Natural killer cell (primary cell): ENCODE measurements around the gene CYREN. TPM values are rescaled to one million over a fixed set of nuclear protein-coding genes. Genes with fewer than 3 reads are reported as not detected.

Experiments used
- ATAC-seq, 3 donors: fragments of 150-1000 bp in 2 of 3; fragments of 200-7000 bp in 1 of 3; cut with Tn5 transposase; 1 replicate in 1 of 3; 2 replicates in 2 of 3; pipeline ENCODE4 v1.10.0; 2021; ENCODE audit warnings: mild to moderate bottlenecking in 2 of 3, moderate library complexity in 2 of 3
- DNase-seq, 2 donors: peaks; one replicate each; pipeline versions ENCODE4 v3.0.0 to v3.0.0-alpha.2; 2013 to 2021; ENCODE audit warnings: mixed read lengths in 1 of 2
- H3K27ac ChIP-seq: one replicate; pipeline ENCODE4 v1.5.1; 2013; ENCODE audit warnings: mild to moderate bottlenecking, low read length
- H3K27me3 ChIP-seq: one replicate; pipeline ENCODE4 v1.6.1; 2013; ENCODE audit warnings: low read length; ENCODE audit not compliant: control insufficient read depth, insufficient read depth
- H3K36me3 ChIP-seq: one replicate; pipeline ENCODE4 v1.6.1; 2013; ENCODE audit warnings: low read length; ENCODE audit not compliant: control insufficient read depth, insufficient read depth
- H3K4me1 ChIP-seq: one replicate; pipeline ENCODE4 v1.6.1; 2013; ENCODE audit warnings: low read length; ENCODE audit not compliant: control insufficient read depth, insufficient read depth
- H3K4me3 ChIP-seq: one replicate; pipeline ENCODE4 v1.5.1; 2013; ENCODE audit warnings: low read length
- H3K9me3 ChIP-seq: one replicate; pipeline ENCODE4 v1.6.1; 2013; ENCODE audit warnings: low read length; ENCODE audit not compliant: control insufficient read depth, insufficient read depth
- H3K27ac Mint-ChIP-seq, 2 donors: one replicate each; pipeline ENCODE4 v1.8.0; 2022; ENCODE audit warnings: mild to moderate bottlenecking in 2 of 2, mixed read lengths in 2 of 2, moderate library complexity in 1 of 2
- H3K27me3 Mint-ChIP-seq, 2 donors: one replicate each; pipeline ENCODE4 v1.8.0; 2022; ENCODE audit warnings: low read depth in 2 of 2, mixed read lengths in 2 of 2
- H3K36me3 Mint-ChIP-seq: one replicate; pipeline ENCODE4 v1.8.0; 2022; ENCODE audit warnings: mixed read lengths
- H3K4me1 Mint-ChIP-seq, 2 donors: one replicate each; pipeline ENCODE4 v1.8.0; 2022; ENCODE audit warnings: mixed read lengths in 2 of 2
- H3K4me3 Mint-ChIP-seq: one replicate; pipeline ENCODE4 v1.8.0; 2022; ENCODE audit warnings: mild to moderate bottlenecking, moderate library complexity, mixed read lengths
- H3K9me3 Mint-ChIP-seq, 2 donors: one replicate each; pipeline ENCODE4 v1.8.0; 2022; ENCODE audit warnings: mixed read lengths in 2 of 2
- WGBS: methylation state at CpG from one replicate; pipeline ENCODE4 v1.1.7; 2013; ENCODE audit warnings: missing lambda C conversion rate; ENCODE audit not compliant: insufficient coverage; 5-methylcytosine and 5-hydroxymethylcytosine counted together
- intact Hi-C: fragments of 100-400 bp; cut with micrococcal nuclease; formaldehyde crosslinking; loops from one replicate; pipeline ENCODE4 v1.14.2; 2022
- total RNA-seq, 4 donors: library from RNA; stranded (reverse); fragments of 120-200 nt in 1 of 4; gene quantifications; one replicate each; pipeline versions ENCODE4 v1.2.3 to v1.2.4, GENCODE V29; 2013 to 2022
- TF ChIP-seq, protein P1 (sequence below): fragments of 200-600 bp; IDR thresholded peaks from one replicate; pipeline ENCODE4 v1.8.0; 2022; ENCODE audit warnings: antibody characterized with exemption

Gene CYREN
- total RNA-seq, 3 donors from 2014 or later (not counting 1 experiment from before 2014, with no cell fraction given): 26.1 to 33.9 (median 33.8) TPM

DNA sequence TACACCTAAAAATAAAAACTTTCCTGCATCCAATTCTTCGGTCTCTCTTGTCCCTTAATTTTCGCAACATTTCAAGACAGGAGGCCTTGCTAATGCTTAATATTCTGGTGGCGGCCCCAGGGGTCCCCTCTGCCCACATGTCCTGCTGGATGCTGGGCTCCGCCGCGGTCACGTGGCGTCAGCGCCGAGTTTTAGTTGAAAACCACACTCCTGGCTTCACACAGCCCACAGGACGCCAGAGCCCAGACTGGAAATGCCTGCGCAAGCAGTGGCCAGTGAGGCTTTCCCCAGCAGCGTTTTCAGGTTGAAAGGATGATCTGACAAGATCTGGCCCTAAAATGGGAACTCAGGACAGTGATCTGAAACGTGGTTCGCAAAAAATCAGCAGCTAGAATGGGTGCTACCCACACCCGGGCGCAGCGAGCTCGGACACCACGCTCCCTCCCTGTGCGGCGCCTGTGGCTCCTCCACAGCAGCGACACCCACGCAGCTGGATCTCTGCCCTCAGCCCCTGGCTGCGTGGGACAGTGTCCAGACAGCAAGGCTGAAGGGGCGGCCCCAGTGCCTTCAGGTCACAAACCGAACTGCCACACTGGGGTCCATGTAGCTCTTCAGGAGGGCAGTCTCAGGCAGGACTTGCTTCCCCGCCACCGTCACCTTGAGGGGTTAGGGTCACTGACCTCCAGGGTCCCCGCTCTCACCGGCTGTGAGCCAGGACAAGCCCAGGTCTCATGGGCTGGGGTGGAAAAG lies 11.6 kb upstream of the CYREN start:
- TF ChIP-seq, protein P1, sequence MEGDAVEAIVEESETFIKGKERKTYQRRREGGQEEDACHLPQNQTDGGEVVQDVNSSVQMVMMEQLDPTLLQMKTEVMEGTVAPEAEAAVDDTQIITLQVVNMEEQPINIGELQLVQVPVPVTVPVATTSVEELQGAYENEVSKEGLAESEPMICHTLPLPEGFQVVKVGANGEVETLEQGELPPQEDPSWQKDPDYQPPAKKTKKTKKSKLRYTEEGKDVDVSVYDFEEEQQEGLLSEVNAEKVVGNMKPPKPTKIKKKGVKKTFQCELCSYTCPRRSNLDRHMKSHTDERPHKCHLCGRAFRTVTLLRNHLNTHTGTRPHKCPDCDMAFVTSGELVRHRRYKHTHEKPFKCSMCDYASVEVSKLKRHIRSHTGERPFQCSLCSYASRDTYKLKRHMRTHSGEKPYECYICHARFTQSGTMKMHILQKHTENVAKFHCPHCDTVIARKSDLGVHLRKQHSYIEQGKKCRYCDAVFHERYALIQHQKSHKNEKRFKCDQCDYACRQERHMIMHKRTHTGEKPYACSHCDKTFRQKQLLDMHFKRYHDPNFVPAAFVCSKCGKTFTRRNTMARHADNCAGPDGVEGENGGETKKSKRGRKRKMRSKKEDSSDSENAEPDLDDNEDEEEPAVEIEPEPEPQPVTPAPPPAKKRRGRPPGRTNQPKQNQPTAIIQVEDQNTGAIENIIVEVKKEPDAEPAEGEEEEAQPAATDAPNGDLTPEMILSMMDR: no peak
- Histone ChIP-seq H3K4me3 (no peak overlapping the region), H3K4me1 (no peaks in the 10 kb centered on the region), H3K27me3 (no peaks in the 10 kb centered on the region), H3K9me3 (peaks cover 24% of the 10 kb centered on the region), H3K36me3 (peaks cover 18% of the 10 kb centered on the region), H3K27ac (no peak overlapping the region)
- Mint-ChIP-seq H3K4me1 (peaks cover 0 to 4% of the 10 kb centered on the region in 2 donors), H3K27me3 (no peaks in the 10 kb centered on the region), H3K36me3 (peaks cover 37% of the 10 kb centered on the region), H3K9me3 (peaks cover 9 to 18% of the 10 kb centered on the region in 2 donors), H3K27ac (no peak overlapping the region), H3K4me3 (no peak overlapping the region)
- DNase-seq (no peak), ATAC-seq (no peak)
- intact Hi-C loops: no loop called here
- 97% methylated on average over 31 of the region's 31 CpGs for WGBS

DNA sequence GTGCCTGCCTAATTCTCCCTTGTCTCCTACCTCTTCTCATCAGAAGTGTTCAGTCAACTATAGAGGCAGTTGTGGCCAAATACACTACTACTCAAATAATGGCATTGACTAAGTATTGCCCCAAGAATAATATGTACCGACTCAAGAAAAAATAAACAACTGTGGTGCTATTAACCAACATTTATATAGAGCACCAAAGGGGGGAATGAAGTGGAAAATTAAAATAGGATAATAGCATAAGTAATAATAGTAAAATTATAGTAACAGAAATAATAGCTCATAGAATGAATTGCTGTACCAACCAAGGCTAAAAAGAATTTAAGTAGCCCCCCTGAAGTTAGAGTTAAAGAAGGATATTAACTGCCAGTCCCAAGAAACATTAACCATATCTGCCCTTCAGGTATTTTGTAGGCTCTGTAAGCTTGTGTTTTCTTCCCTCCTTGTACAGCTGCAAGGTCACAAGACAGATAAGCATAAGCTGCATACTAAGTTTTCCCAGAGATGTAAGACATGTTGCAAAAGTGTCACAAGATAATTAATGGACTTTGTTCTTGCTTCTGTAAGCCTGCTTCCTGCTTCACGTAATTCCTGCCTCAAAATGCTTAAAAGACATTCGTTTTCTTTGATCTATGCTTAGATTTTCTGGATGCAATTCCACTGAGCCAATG lies 10.9 kb upstream of the CYREN start:
- Histone ChIP-seq H3K4me3 (no peak overlapping the region), H3K27me3 (no peaks in the 10 kb centered on the region), H3K36me3 (peaks cover 11% of the 10 kb centered on the region), H3K27ac (no peak overlapping the region), H3K9me3 (peaks cover 24% of the 10 kb centered on the region), H3K4me1 (no peaks in the 10 kb centered on the region)
- Mint-ChIP-seq H3K4me3 (no peak overlapping the region), H3K27me3 (no peaks in the 10 kb centered on the region), H3K27ac (no peak overlapping the region), H3K9me3 (peaks cover 9 to 18% of the 10 kb centered on the region in 2 donors), H3K36me3 (peaks cover 37% of the 10 kb centered on the region), H3K4me1 (peaks cover 0 to 4% of the 10 kb centered on the region in 2 donors)
- no peak for ATAC-seq
- 89% methylated on average over 2 of the region's 3 CpGs for WGBS
- no peak for DNase-seq
- intact Hi-C loops: no loop called here
- TF ChIP-seq, protein P1: no peak

DNA sequence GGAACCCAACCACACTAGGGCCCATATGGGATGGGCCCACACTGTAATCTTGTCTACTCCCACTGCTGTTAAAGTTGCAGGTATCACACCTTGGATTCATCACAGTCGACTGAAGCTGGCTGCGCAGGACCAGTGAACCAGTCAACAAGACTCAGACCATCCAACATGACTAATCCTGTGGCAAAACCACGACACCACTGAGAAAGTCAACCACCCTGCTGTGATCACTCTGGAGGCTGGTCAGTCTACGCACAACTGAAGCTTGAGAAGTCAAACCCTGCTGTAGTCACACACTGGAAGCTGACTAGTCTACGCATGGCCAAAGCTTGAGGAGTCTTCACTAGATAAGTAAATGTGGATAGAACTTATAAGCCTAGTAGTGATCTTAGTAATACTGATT lies 9.6 kb upstream of the CYREN start:
- no peak overlapping the region for H3K27ac ChIP-seq
- TF ChIP-seq, protein P1: no peak
- Mint-ChIP-seq H3K9me3 (peaks cover 9 to 18% of the 10 kb centered on the region in 2 donors), H3K27ac (no peak overlapping the region), H3K27me3 (no peaks in the 10 kb centered on the region), H3K36me3 (peaks cover 37% of the 10 kb centered on the region), H3K4me1 (peaks cover 0 to 4% of the 10 kb centered on the region in 2 donors), H3K4me3 (no peak overlapping the region)
- ATAC-seq: no peak
- no peak for DNase-seq
- no peaks in the 10 kb centered on the region for H3K4me1 ChIP-seq
- 97% methylated on average over 5 of the region's 5 CpGs for WGBS
- intact Hi-C loops: no loop called here
- H3K36me3 ChIP-seq: no peaks in the 10 kb centered on the region
- H3K27me3 ChIP-seq: no peaks in the 10 kb centered on the region
- H3K9me3 ChIP-seq: peaks cover 24% of the 10 kb centered on the region
- H3K4me3 ChIP-seq: no peak overlapping the region
